Measurements from ENCODE around the gene OLIG3.

- TF ChIP-seq POLR2A (IDR thresholded peaks at IDR 0.05), result no peak
- TF ChIP-seq, protein P1, sequence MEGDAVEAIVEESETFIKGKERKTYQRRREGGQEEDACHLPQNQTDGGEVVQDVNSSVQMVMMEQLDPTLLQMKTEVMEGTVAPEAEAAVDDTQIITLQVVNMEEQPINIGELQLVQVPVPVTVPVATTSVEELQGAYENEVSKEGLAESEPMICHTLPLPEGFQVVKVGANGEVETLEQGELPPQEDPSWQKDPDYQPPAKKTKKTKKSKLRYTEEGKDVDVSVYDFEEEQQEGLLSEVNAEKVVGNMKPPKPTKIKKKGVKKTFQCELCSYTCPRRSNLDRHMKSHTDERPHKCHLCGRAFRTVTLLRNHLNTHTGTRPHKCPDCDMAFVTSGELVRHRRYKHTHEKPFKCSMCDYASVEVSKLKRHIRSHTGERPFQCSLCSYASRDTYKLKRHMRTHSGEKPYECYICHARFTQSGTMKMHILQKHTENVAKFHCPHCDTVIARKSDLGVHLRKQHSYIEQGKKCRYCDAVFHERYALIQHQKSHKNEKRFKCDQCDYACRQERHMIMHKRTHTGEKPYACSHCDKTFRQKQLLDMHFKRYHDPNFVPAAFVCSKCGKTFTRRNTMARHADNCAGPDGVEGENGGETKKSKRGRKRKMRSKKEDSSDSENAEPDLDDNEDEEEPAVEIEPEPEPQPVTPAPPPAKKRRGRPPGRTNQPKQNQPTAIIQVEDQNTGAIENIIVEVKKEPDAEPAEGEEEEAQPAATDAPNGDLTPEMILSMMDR (IDR thresholded peaks at IDR 0.05), result no peak
These were observed 26.3 kb upstream of the OLIG3 start for GRCh38 chr6:137520520-137520919.
